Activated naive CD4-positive, alpha-beta T cell treated with anti-CD3 and anti-CD28 coated beads, Interleukin-2, amount 50 U/mL, for 72 hours (primary cell): ENCODE measurements around the gene TRAPPC2L. TPM values are rescaled to one million over a fixed set of nuclear protein-coding genes. Genes with fewer than 3 reads are reported as not detected.
A peak's percentile ranks its signal among the peaks of the same experiment; 100 is the strongest.

Experiments used
- ATAC-seq, 2 donors: fragments of 150-1000 bp; cut with Tn5 transposase; 2 replicates each; pipeline ENCODE4 v1.10.0; 2021; ENCODE audit warnings: mild to moderate bottlenecking in 2 of 2, moderate library complexity in 2 of 2
- DNase-seq, 2 donors: peaks; one replicate each; pipeline ENCODE4 v3.0.0; 2021 to 2022; ENCODE audit warnings: low spot score in 2 of 2
- H3K27ac Mint-ChIP-seq, 2 donors: one replicate each; pipeline ENCODE4 v1.8.0; 2022; ENCODE audit warnings: mild to moderate bottlenecking in 2 of 2, mixed read lengths in 2 of 2
- H3K36me3 Mint-ChIP-seq, 2 donors: one replicate each; pipeline ENCODE4 v1.8.0; 2022; ENCODE audit warnings: mixed read lengths in 2 of 2
- H3K9me3 Mint-ChIP-seq, 2 donors: one replicate each; pipeline ENCODE4 v1.8.0; 2022; ENCODE audit warnings: mixed read lengths in 2 of 2
- total RNA-seq, 2 donors: library from RNA; stranded (reverse); gene quantifications; one replicate each; pipeline ENCODE4 v1.2.3, GENCODE V29; 2022

TRAPPC2L gene
- total RNA-seq, 2 donors from 2014 or later = 36.0 to 63.5 TPM

GRCh38 chr16:88877564-88878289 is 20.8 kb downstream of the TRAPPC2L start:
- H3K36me3 Mint-ChIP-seq = no peaks in the 10 kb centered on the region
- no peaks in the 10 kb centered on the region for H3K9me3 Mint-ChIP-seq
- ATAC-seq (no peak), DNase-seq (no peak)
- no peak overlapping the region for H3K27ac Mint-ChIP-seq

DNA sequence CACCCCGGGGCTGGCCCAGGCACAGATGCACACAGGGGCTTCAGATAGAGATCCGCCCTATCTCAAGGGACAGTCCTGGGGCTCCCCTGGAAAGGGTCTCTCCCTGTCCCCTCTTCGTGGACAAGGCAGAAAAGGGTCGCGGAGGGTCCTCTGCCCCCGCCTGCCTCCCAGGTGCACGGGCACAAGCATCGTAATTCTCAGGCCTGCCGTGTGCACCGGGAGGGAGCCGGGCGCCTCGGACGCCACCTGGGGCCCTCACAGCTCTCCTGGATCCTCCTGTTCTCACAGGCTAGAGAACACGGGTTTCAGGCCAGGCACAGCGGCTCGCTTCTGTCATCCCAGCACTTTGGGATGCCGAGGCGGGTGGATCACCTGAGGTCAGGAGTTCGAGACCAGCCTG is 21.4 kb downstream of the TRAPPC2L start:
- H3K9me3 Mint-ChIP-seq = no peaks in the 10 kb centered on the region
- no peaks in the 10 kb centered on the region for H3K36me3 Mint-ChIP-seq
- ATAC-seq = no peak
- H3K27ac Mint-ChIP-seq = no peak overlapping the region
- no peak for DNase-seq

DNA sequence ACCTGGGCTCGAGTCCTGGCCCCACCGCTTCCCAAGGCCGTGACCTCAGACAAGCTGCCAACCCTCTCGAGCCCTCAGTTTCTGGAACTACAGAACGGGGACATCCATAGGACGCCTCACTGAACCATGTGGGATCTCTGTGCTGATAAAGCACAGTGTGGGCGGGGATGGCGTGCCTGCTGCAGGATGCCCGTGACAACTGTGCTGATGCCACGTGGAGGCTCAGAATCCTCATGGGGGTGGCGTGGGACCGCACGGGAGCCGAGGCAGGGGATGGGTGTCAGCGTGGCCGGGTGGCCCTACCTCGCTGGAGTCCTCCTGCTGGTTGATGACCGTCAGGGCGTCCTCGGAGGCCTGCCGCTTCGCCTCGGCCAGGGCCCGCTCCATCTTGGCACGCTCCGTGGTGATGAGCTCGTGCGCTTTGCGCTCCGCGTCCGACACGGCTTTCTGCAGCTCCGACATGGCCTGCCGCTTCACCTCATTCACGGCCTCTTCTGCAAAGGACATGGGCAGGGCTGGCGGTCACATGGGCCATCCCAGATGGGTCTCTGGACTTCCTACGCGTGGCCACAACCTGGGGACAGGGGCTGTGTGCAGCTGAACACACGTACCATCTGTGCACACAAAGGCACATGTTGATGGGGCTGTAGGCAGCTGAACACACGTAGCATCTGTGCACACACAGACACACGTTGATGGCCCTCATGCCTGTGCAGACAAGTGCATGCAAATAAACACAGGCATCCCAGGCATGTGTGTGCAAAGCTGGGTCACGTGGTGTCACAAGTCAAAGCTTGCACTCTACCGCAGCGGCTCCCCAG is 22.2 kb downstream of the TRAPPC2L start:
- Mint-ChIP-seq H3K27ac (no peak overlapping the region), H3K36me3 (no peaks in the 10 kb centered on the region), H3K9me3 (no peaks in the 10 kb centered on the region)
- no peak for DNase-seq
- no peak for ATAC-seq

- ATAC-seq (no peak), DNase-seq (no peak)
- Mint-ChIP-seq H3K36me3 (no peaks in the 10 kb centered on the region), H3K27ac (no peak overlapping the region), H3K9me3 (no peaks in the 10 kb centered on the region)
These were observed 22.8 kb downstream of the TRAPPC2L start for GRCh38 chr16:88879788-88880055.

- DNase-seq = no peak
- ATAC-seq = no peak
- H3K27ac Mint-ChIP-seq = no peak overlapping the region
These were observed 23.5 kb downstream of the TRAPPC2L start for GRCh38 chr16:88880226-88881006.

GRCh38 chr16:88881007-88881615 is 24.2 kb downstream of the TRAPPC2L start:
- ATAC-seq (no peak), DNase-seq (no peak)
- no peak overlapping the region for H3K27ac Mint-ChIP-seq
- H3K9me3 Mint-ChIP-seq = no peaks in the 10 kb centered on the region
- H3K36me3 Mint-ChIP-seq = no peaks in the 10 kb centered on the region

More at GRCh38 chr16:88880226-88881006, 23.5 kb downstream of the TRAPPC2L start:
- Mint-ChIP-seq H3K9me3 (no peaks in the 10 kb centered on the region), H3K36me3 (no peaks in the 10 kb centered on the region)

DNA sequence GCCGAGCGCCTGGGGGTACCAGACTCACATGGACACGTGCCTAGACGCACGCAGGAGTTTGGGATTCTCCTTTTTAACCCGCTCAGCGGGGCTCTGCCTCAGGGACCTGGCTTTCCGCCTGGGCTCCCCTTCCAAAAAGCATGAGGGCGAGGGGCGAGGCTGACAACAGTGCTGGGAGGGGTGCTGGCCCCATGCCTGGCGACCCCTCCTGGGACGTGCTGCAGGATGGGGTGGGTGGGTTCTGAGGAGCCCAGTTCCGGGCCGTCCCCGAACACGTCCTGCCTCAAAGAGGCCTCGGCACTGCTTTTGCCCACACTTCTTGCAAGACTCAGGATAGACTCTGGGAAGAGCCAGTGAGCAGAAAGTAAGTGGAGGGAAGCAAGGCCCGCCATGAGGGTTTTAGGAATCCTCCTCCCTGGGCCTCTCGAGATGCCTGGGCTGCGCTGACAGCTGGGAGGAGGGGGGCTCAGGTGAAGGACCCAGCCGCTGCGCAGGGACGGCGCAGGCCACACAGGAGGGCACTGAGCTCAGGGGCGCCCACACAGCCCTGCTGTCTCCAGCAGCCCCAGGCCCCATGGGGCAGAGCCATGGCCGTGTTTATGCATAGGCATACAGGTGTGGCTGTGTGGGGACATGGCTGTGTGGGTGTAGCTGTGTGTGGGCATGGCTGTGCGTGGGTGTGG is 24.9 kb downstream of the TRAPPC2L start:
- ATAC-seq = peak in 1 of 2 donors; percentile 18
- Mint-ChIP-seq H3K9me3 (no peaks in the 10 kb centered on the region), H3K36me3 (no peaks in the 10 kb centered on the region), H3K27ac (no peak overlapping the region)
- DNase-seq = no peak

DNA sequence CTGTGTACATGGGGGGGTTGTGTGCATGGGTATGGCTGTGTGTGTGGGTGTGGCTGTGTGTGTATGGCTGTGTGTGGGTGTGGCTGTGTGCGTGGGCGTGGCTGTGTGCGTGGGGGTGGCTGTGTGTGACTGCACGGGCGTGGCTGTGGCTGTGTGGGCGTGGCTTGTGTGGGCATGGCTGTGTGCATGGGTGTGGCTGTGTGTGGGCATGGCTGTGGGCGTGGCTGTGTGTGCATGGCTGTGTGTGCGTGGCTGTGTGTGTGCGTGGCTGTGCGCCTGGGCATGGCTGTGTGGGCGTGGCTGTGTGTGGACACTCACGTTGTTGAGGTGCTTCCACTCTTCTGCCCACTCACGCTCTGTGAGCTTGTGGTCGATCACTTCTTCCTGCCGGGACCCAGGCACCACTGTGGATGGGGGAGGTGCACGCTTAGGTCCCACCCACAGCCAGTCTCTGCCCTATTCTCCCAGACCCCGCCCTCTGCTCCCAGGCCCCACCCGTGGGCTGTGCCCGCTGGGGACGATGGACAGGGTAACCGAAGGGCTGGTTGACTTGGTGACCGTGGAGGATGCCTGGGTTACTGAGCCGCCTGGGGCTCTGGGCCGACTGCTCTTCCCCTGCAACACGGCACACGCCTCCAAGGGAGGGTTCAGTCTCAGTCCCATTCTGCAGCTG is 25.6 kb downstream of the TRAPPC2L start:
- no peak overlapping the region for H3K27ac Mint-ChIP-seq
- no peaks in the 10 kb centered on the region for H3K9me3 Mint-ChIP-seq
- DNase-seq = no peak

GRCh38 chr16:88883117-88883895 is 26.4 kb downstream of the TRAPPC2L start:
- Mint-ChIP-seq H3K36me3 (no peaks in the 10 kb centered on the region), H3K27ac (no peak overlapping the region), H3K9me3 (no peaks in the 10 kb centered on the region)
- DNase-seq = no peak
- no peak for ATAC-seq

More for the DNA sequence above, 25.6 kb downstream of the TRAPPC2L start:
- peak in 1 of 2 donors; percentile 11 for ATAC-seq
- H3K36me3 Mint-ChIP-seq = no peaks in the 10 kb centered on the region

DNA sequence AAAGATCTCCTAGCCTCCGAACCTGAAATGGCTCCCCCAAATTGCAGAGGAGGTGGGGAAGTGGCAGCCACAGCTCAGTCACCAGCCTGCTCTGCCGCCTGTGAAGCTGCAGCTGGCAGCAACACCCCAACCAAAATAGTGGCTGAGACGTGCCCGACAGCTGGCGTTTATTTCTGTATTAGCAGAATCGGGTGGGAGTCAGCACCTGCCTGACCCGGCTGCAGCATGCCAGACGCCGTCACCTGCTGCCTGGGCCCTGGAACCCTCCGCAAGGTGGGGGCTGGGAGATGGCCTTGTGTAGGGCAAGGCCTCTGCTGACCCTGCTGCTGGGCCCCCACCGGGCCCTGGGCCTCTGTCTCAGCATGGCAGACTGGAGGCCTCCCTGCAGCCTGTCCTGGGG is 27.0 kb downstream of the TRAPPC2L start:
- Mint-ChIP-seq H3K9me3 (no peaks in the 10 kb centered on the region), H3K27ac (no peak overlapping the region), H3K36me3 (no peaks in the 10 kb centered on the region)
- no peak for DNase-seq
- no peak for ATAC-seq

DNA sequence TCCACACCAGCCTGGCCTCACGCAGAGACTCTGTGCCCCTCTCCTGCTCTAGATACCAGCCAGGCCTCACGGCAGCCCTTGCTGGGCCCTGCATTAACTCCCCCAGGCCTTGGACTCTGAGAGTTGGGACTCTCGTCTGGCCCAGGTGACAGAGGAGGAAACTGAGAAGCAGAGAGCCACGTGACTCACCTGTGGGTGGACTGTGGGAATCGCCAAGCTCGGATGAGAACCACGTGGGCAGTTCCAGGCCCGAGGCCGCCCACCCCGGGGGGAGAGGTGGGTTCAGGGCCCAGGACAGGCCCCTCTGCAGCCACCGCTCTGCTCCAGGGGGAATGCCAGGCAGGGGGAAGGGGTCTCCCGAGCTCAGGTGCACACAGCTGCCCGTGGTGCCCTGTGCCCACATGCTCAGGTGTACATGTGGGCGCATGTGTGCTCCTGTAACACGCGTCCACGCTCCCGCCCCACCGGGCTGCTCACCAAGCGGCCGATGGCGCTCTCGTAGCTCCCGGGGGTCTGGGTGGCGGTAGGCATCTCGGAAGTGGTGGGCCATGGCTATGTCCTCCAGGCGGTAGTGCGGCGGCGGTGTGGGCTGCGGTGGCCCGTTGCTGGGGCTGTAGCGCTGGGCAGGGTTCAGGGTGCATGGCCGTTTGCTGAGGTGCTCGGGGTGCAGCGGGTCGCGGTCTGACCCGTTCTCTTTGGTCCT is 27.8 kb downstream of the TRAPPC2L start:
- DNase-seq = no peak
- no peak for ATAC-seq
- Mint-ChIP-seq H3K9me3 (no peaks in the 10 kb centered on the region), H3K27ac (no peak overlapping the region), H3K36me3 (no peaks in the 10 kb centered on the region)

GRCh38 chr16:88885693-88886280 is 28.9 kb downstream of the TRAPPC2L start:
- DNase-seq (no peak), ATAC-seq (no peak)
- no peak overlapping the region for H3K27ac Mint-ChIP-seq
- H3K9me3 Mint-ChIP-seq = no peaks in the 10 kb centered on the region
- no peaks in the 10 kb centered on the region for H3K36me3 Mint-ChIP-seq

GRCh38 chr16:88886420-88886844 is 29.5 kb downstream of the TRAPPC2L start:
- no peaks in the 10 kb centered on the region for H3K36me3 Mint-ChIP-seq
- ATAC-seq (no peak), DNase-seq (no peak)
- H3K9me3 Mint-ChIP-seq = no peaks in the 10 kb centered on the region
- no peak overlapping the region for H3K27ac Mint-ChIP-seq

DNA sequence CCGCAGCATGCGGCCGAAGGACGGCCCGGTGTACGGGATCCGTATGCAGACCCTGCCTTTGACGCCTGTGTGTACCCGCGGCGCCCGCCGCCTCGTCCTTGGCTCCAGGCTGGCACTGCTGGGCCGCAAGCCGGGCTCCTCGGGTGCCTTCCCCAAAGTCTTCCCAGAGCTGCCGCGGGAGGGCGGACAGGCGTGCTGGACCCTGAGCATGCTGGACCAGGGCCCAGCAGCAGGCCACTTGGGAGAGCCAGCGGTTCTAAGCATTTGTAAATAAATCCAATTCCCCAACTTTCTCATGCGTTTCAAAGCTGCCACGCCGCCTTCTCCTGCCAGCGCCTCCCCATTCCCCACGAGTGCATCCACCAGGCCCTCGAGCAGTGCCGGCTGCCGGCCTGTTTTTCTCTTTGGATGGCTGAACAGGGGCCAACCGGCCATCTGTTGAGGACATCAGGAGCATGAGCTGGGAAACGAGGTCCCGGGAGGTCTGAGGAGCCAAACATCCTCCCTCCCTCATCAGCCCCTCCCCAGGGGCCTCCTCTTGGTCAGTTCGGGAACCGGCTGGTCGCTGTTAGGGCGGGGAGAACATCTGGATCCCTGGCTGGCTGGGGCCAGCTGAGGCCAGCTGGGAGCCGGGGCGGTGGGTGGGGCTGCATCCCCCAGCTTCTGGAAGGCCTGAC is 30.1 kb downstream of the TRAPPC2L start:
- DNase-seq (no peak), ATAC-seq (no peak)
- Mint-ChIP-seq H3K27ac (peak overlapping the region in 1 of 2 donors; percentile 75), H3K9me3 (no peaks in the 10 kb centered on the region), H3K36me3 (no peaks in the 10 kb centered on the region)
